GM23248 (cell line): ENCODE measurements around the gene LSM12. TPM values are rescaled to one million over a fixed set of nuclear protein-coding genes. Genes with fewer than 3 reads are reported as not detected.

Experiments used
- DNase-seq: peaks from one replicate; pipeline ENCODE4 v3.0.0-alpha.2; 2015
- H2AFZ ChIP-seq: fragments of 200-600 bp; sonication (generic); 2 replicates; pipeline ENCODE4 v1.6.1; 2016; ENCODE audit warnings: antibody characterized with exemption
- H3F3A ChIP-seq: fragments of 200-600 bp; sonication (generic); 2 replicates; pipeline ENCODE4 v1.6.1; 2016; ENCODE audit warnings: mild to moderate bottlenecking, antibody characterized with exemption, mixed run types; ENCODE audit not compliant: insufficient read depth
- H3K27ac ChIP-seq: fragments of 200-600 bp; sonication (generic); 2 replicates; pipeline ENCODE4 v1.5.1; 2016; ENCODE audit warnings: mild to moderate bottlenecking
- H3K27me3 ChIP-seq: fragments of 200-600 bp; sonication (generic); replicated peaks from 2 replicates; pipeline ENCODE4 v1.6.1; 2016; ENCODE audit warnings: mild to moderate bottlenecking; ENCODE audit not compliant: insufficient read depth
- H3K36me3 ChIP-seq: fragments of 200-600 bp; sonication (generic); 2 replicates; pipeline ENCODE4 v1.6.1; 2016; ENCODE audit warnings: low read depth, mild to moderate bottlenecking
- H3K4me1 ChIP-seq: fragments of 200-600 bp; sonication (generic); 2 replicates; pipeline ENCODE4 v1.6.1; 2016; ENCODE audit warnings: mild to moderate bottlenecking; ENCODE audit not compliant: insufficient read depth
- H3K4me2 ChIP-seq: fragments of 200-600 bp; sonication (generic); one replicate; pipeline ENCODE4 v1.6.1; 2016; ENCODE audit warnings: mild to moderate bottlenecking; ENCODE audit not compliant: unreplicated experiment
- H3K4me3 ChIP-seq: fragments of 200-600 bp; sonication (generic); 2 replicates; pipeline ENCODE4 v1.5.1; 2016; ENCODE audit warnings: mild to moderate bottlenecking
- H3K79me2 ChIP-seq: fragments of 200-600 bp; sonication (generic); 2 replicates; pipeline ENCODE4 v1.6.1; 2016; ENCODE audit warnings: mild to moderate bottlenecking; ENCODE audit not compliant: insufficient read depth
- H3K9ac ChIP-seq: fragments of 200-600 bp; sonication (generic); 2 replicates; pipeline ENCODE4 v1.6.1; 2016; ENCODE audit warnings: mild to moderate bottlenecking
- H3K9me2 ChIP-seq: fragments of 200-600 bp; sonication (generic); 2 replicates; pipeline ENCODE4 v1.6.1; 2016; ENCODE audit warnings: mixed run types, mild to moderate bottlenecking, moderate library complexity; ENCODE audit not compliant: insufficient read depth
- H3K9me3 ChIP-seq: fragments of 200-600 bp; sonication (generic); one replicate; pipeline ENCODE4 v1.6.1; 2017; ENCODE audit warnings: low read depth
- H4K20me1 ChIP-seq: fragments of 200-600 bp; sonication (generic); 2 replicates; pipeline ENCODE4 v1.6.0; 2016; ENCODE audit not compliant: insufficient read depth
- EZH2 ChIP-seq: fragments of 200-600 bp; sonication (generic); IDR thresholded peaks from 2 replicates; pipeline ENCODE4 v1.6.1; 2018; ENCODE audit warnings: antibody characterized with exemption, mild to moderate bottlenecking; ENCODE audit not compliant: insufficient read depth, poor library complexity, severe bottlenecking
- EZH2phosphoT487 ChIP-seq: fragments of 200-600 bp; sonication (generic); IDR thresholded peaks from 2 replicates; pipeline ENCODE4 v1.6.1; 2018; ENCODE audit warnings: antibody characterized with exemption, moderate library complexity, mild to moderate bottlenecking, low read depth; ENCODE audit not compliant: insufficient read depth
- WGBS, 2 experiments: methylation state at CpG; one replicate each; pipeline ENCODE4 v1.1.6; 2015 to 2017; ENCODE audit warnings: low lambda C conversion rate in 2 of 2, low coverage in 1 of 2; ENCODE audit errors: missing lambda C conversion rate in 2 of 2; 5-methylcytosine and 5-hydroxymethylcytosine counted together
- in situ Hi-C: fragments of 300-500 bp; cut with MboI; formaldehyde crosslinking; loops from 2 replicates; pipeline ENCODE4 v1.15.0; 2020
- polyA plus RNA-seq: library from polyadenylated mRNA; unstranded; fragments of >200 nt; fragmentation: Nextera tagmentation; extraction: Ambion mirVana; gene quantifications from 2 replicates; pipeline ENCODE4 v1.2.1, GENCODE V29; 2016
- total RNA-seq: library from RNA; depleted of rRNA; stranded (reverse); fragments of >200 nt; shearing (Covaris generic); gene quantifications from 2 replicates; pipeline ENCODE4 v1.2.3, GENCODE V29; 2014

LSM12 gene
- total and polyA plus RNA-seq, 2 experiments from 2014 or later, result 36.1 to 122 TPM

- TF ChIP-seq EZH2phosphoT487 (no peak), EZH2 (no peak)
- H4K20me1 ChIP-seq, result no peaks in the 10 kb centered on the region
- H3K36me3 ChIP-seq, result peaks cover 14% of the 10 kb centered on the region
- H3K79me2 ChIP-seq, result peaks cover 71% of the 10 kb centered on the region
- peak; percentile 53 for DNase-seq
- peak overlapping the region; percentile 95 for H3K27ac ChIP-seq
- no peaks in the 10 kb centered on the region for H3K9me3 ChIP-seq
- H2AFZ ChIP-seq, result peak overlapping the region; percentile 88
- H3F3A ChIP-seq, result peaks cover 42% of the 10 kb centered on the region
- H3K9ac ChIP-seq, result peak overlapping the region; percentile 99
- peaks cover 30% of the 10 kb centered on the region for H3K4me1 ChIP-seq
- H3K4me3 ChIP-seq, result peak overlapping the region; percentile 100
- no peaks in the 10 kb centered on the region for H3K27me3 ChIP-seq
- WGBS, 2 experiments, result 1 to 3% methylated on average over 6 to 9 of the region's 9 CpGs
- H3K9me2 ChIP-seq, result no peaks in the 10 kb centered on the region
- H3K4me2 ChIP-seq, result peak overlapping the region; percentile 97
- in situ Hi-C loops, result no loop called here
These were observed 735 bp downstream of the LSM12 start for GRCh38 chr17:44065668-44066203.

DNA sequence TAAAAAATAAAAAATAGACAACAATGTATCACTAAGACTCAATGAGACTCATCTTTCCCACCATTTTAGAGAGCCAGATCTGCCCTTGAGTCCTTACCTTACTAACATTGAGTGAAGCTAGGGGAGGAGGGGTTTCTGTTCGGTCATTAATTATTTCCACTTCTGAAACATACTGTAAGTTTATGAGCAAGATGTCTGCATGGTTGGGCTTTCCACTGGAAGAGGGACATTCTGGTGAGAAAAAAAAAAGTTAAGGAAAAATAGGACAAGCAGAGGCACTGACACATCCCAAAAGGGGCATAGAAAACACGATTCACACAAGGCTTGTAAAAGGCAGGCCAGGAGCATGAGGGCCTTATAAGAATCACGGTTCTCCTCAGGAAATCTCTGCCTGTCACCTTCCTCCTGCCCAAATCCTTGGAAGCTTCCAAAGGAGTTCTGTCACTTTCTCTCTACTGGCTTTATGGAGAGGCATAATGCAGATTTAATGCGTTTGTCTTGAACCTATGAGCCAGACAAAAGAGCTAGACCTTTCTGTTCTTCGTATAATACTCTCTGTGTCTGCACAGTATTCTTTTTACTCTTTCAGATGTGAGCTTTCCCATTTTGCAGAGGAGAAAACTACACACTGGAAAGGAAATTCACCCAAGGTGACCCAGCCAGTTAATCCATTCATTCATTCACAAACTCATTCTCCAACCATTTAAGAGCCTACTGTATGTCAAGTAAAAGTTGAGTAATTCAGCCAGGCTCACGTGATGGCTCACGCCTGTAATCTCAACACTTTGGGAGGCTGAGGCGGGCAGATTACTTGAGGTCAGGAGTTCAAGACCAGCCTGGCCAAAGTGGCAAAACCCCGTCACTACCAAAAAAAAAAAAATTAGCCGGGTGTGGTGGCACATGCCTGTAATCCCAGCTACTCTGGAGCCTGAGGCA is 2.5 kb downstream of the LSM12 start:
- no peak overlapping the region for H3K4me2 ChIP-seq
- H3K27me3 ChIP-seq, result no peaks in the 10 kb centered on the region
- in situ Hi-C loops, result no loop called here

GRCh38 chr17:44062871-44063270 is 3.6 kb downstream of the LSM12 start:
- no peaks in the 10 kb centered on the region for H3K9me2 ChIP-seq
- H3K27ac ChIP-seq, result no peak overlapping the region
- in situ Hi-C loops, result no loop called here
- no peaks in the 10 kb centered on the region for H4K20me1 ChIP-seq
- TF ChIP-seq EZH2phosphoT487 (no peak), EZH2 (no peak)
- peaks cover 46% of the 10 kb centered on the region for H3F3A ChIP-seq
- no peaks in the 10 kb centered on the region for H3K9me3 ChIP-seq
- no peak overlapping the region for H3K4me3 ChIP-seq
- peaks cover 99% of the 10 kb centered on the region for H3K79me2 ChIP-seq
- DNase-seq, result no peak
- H3K4me1 ChIP-seq, result peaks cover 25% of the 10 kb centered on the region
- no peak overlapping the region for H3K4me2 ChIP-seq
- H2AFZ ChIP-seq, result no peak overlapping the region
- 92 to 94% methylated on average over 15 of the region's 15 CpGs for WGBS, 2 experiments
- H3K36me3 ChIP-seq, result peaks cover 35% of the 10 kb centered on the region
- no peak overlapping the region for H3K9ac ChIP-seq
- no peaks in the 10 kb centered on the region for H3K27me3 ChIP-seq

More for the DNA sequence above, 2.5 kb downstream of the LSM12 start:
- WGBS, 2 experiments, result 73% methylated on average over 10 of the region's 10 CpGs
- Histone ChIP-seq H3K4me1 (peaks cover 25% of the 10 kb centered on the region), H3K9ac (no peak overlapping the region), H4K20me1 (no peaks in the 10 kb centered on the region), H3K9me3 (no peaks in the 10 kb centered on the region), H3K9me2 (no peaks in the 10 kb centered on the region), H3K79me2 (peaks cover 89% of the 10 kb centered on the region), H3K4me3 (no peak overlapping the region), H2AFZ (no peak overlapping the region), H3K27ac (no peak overlapping the region), H3K36me3 (peaks cover 27% of the 10 kb centered on the region), H3F3A (peaks cover 46% of the 10 kb centered on the region)
- no peak for DNase-seq
- TF ChIP-seq EZH2phosphoT487, result no peak
- TF ChIP-seq EZH2, result no peak

- Histone ChIP-seq H3K4me1 (peaks cover 18% of the 10 kb centered on the region), H3F3A (peaks cover 37% of the 10 kb centered on the region), H3K9ac (peak overlapping the region; percentile 20; the same call in 1 of the 2 replicates), H4K20me1 (no peaks in the 10 kb centered on the region), H3K9me2 (no peaks in the 10 kb centered on the region), H3K9me3 (no peaks in the 10 kb centered on the region), H3K79me2 (peaks cover 100% of the 10 kb centered on the region), H3K36me3 (peaks cover 35% of the 10 kb centered on the region), H3K27me3 (no peaks in the 10 kb centered on the region), H3K27ac (peak overlapping the region; percentile 58), H3K4me3 (0 out of 2 replicates have a peak overlapping the region, but pooled peaks have one; percentile 21), H3K4me2 (peak overlapping the region; percentile 28), H2AFZ (no peak overlapping the region)
- TF ChIP-seq EZH2phosphoT487 (no peak), EZH2 (no peak)
- 4 to 5% methylated on average over 1 of the region's 1 CpG for WGBS, 2 experiments
- peak; percentile 66 for DNase-seq
- in situ Hi-C loops, result no loop called here
These were observed 5.0 kb downstream of the LSM12 start for GRCh38 chr17:44061446-44061845.
